Ascending aorta (tissue), 2 donors: ENCODE measurements around the gene ALPK3. TPM values are rescaled to one million over a fixed set of nuclear protein-coding genes. Genes with fewer than 3 reads are reported as not detected.

Experiments used
- DNase-seq, 2 donors: peaks; one replicate each; pipeline ENCODE4 v3.0.0-alpha.2; 2019; ENCODE audit warnings: low spot score in 2 of 2
- H3K27ac ChIP-seq, 2 donors: fragments of 200-600 bp; sonication (generic); one replicate each; pipeline ENCODE4 v1.5.1; 2016 to 2017; ENCODE audit warnings: mild to moderate bottlenecking in 1 of 2
- H3K27me3 ChIP-seq: fragments of 200-600 bp; sonication (generic); one replicate; pipeline ENCODE4 v1.5.1; 2017
- H3K36me3 ChIP-seq, 2 donors: fragments of 200-600 bp; sonication (generic); one replicate each; pipeline ENCODE4 v1.5.1; 2016
- H3K4me1 ChIP-seq, 2 donors: fragments of 200-600 bp; sonication (generic); one replicate each; pipeline ENCODE4 v1.5.1; 2016 to 2017; ENCODE audit warnings: mild to moderate bottlenecking in 1 of 2
- H3K4me3 ChIP-seq, 2 donors: fragments of 200-600 bp; sonication (generic); one replicate each; pipeline ENCODE4 v1.5.1; 2016 to 2017; ENCODE audit warnings: mild to moderate bottlenecking in 1 of 2
- H3K9me3 ChIP-seq, 2 donors: fragments of 200-600 bp; sonication (generic); one replicate each; pipeline ENCODE4 v1.5.1; 2016
- intact Hi-C: fragments of 100-400 bp; cut with DNase I; formaldehyde crosslinking; loops from one replicate; pipeline ENCODE4 v1.15.1; 2023
- total RNA-seq: library from RNA; depleted of rRNA; stranded (reverse); fragments of >200 nt; gene quantifications from one replicate; pipeline ENCODE4 v1.1.0, GENCODE V29; 2016
- TF ChIP-seq, protein P1 (sequence below), 3 experiments: fragments of 200-600 bp in 2 of 3; fragments of 450-650 bp in 1 of 3; sonication (generic) in 2 of 3; IDR thresholded peaks; one replicate each; pipeline ENCODE4 v1.5.1; 2016 to 2019; ENCODE audit warnings: antibody characterized with exemption in 3 of 3, mild to moderate bottlenecking in 1 of 3, moderate library complexity in 1 of 3

ALPK3 gene
- total RNA-seq, 1 donor from 2014 or later = 38.0 TPM

DNA sequence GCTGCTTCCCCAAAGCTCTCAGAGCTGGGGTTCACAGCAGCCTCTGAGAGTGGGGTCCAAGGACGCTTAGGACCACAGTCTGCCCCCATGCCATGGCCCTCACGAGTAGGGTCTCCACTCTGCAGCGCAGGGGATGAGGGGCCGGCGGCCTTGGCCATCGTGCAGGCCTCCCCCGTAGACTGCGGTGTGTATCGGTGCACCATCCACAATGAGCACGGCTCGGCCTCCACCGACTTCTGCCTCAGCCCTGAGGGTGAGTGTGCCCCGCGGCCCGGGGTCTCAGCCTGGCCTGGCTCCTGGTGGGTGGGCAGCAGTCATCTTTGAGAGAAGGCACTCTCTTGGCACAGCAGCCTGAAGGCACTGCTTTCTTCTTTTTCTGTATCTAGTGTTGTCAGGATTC is 42.5 kb downstream of the ALPK3 start:
- TF ChIP-seq, protein P1, sequence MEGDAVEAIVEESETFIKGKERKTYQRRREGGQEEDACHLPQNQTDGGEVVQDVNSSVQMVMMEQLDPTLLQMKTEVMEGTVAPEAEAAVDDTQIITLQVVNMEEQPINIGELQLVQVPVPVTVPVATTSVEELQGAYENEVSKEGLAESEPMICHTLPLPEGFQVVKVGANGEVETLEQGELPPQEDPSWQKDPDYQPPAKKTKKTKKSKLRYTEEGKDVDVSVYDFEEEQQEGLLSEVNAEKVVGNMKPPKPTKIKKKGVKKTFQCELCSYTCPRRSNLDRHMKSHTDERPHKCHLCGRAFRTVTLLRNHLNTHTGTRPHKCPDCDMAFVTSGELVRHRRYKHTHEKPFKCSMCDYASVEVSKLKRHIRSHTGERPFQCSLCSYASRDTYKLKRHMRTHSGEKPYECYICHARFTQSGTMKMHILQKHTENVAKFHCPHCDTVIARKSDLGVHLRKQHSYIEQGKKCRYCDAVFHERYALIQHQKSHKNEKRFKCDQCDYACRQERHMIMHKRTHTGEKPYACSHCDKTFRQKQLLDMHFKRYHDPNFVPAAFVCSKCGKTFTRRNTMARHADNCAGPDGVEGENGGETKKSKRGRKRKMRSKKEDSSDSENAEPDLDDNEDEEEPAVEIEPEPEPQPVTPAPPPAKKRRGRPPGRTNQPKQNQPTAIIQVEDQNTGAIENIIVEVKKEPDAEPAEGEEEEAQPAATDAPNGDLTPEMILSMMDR (IDR thresholded peaks at IDR 0.05) = no peak
- peak in 1 of 2 donors; percentile 56 for DNase-seq
- Histone ChIP-seq H3K27ac (peak overlapping the region in 1 of 2 donors; percentile 46), H3K9me3 (no peaks in the 10 kb centered on the region), H3K27me3 (no peaks in the 10 kb centered on the region), H3K36me3 (peaks cover 37 to 59% of the 10 kb centered on the region in 2 donors), H3K4me1 (peaks cover 3 to 11% of the 10 kb centered on the region in 2 donors), H3K4me3 (no peak overlapping the region)
- intact Hi-C loops = loop anchor here (10.0 kb wide), 1 partner anchor 185 kb away; no protein-coding TSS in a partner anchor

DNA sequence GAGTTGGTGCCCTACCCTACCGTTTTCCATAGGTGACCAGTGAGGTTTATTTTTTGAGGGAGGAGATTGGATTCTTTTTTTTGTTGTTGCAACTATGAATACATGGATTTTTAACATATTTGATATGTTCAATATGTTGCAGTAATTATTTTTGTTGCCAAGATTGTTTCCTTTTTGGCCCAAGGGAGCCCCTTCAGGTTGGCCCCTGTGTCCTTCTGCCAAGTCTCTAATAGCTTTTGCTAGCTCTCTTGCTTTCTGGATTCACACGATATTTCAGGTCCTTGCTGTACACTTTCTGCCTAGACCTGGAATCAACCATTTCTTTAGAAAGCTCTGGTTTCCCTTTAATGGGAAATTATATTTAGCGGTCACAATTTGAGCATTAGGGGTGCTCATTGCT is 44.6 kb downstream of the ALPK3 start:
- Histone ChIP-seq H3K27me3 (no peaks in the 10 kb centered on the region), H3K27ac (peak overlapping the region in 1 of 2 donors; percentile 4), H3K4me1 (peaks cover 6 to 16% of the 10 kb centered on the region in 2 donors), H3K4me3 (no peak overlapping the region), H3K9me3 (no peaks in the 10 kb centered on the region), H3K36me3 (peaks cover 32 to 47% of the 10 kb centered on the region in 2 donors)
- peak in 1 of 2 donors; percentile 2 for DNase-seq
- intact Hi-C loops = loop anchor here (2.0 to 10.0 kb wide), 2 partner anchors 17 to 183 kb away; no protein-coding TSS in a partner anchor
- TF ChIP-seq, protein P1 (IDR thresholded peaks at IDR 0.05) = no peak

DNA sequence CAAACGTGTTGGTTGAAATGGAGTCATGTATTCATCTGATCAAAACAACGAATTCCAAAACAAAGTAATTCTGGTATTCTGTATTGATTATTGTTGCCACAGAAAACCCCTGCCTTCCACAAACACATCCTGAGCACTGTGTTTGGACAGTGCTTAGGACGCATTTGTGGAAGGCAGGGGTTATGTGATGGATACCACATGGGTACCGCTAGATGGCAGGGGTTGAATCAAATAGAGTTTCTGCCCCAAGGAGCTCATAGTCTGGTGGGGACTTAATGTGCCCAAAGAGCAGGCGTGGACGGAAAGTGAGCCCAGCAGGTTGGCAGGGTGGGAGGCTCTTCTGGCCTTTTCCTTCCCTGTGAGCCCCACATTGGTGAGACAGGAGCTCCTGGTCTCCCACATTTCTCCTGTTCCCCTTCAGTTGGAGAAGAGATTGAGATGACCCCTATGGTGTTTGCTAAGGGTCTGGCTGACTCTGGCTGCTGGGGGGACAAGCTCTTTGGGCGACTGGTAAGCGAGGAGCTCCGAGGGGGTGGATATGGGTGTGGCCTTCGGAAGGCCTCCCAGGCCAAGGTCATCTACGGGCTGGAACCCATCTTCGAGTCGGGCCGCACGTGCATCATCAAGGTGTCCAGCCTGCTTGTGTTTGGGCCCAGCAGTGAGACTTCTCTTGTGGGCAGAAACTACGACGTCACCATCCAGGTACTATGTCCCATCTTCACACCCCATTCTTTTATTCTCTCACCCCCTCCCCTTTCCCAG is 45.2 kb downstream of the ALPK3 start:
- H3K36me3 ChIP-seq = peaks cover 31 to 41% of the 10 kb centered on the region in 2 donors
- no peak overlapping the region for H3K4me3 ChIP-seq
- DNase-seq = peak in 1 of 2 donors; percentile 50
- peaks cover 6 to 16% of the 10 kb centered on the region in 2 donors for H3K4me1 ChIP-seq
- TF ChIP-seq, protein P1 (IDR thresholded peaks at IDR 0.05) = no peak
- no peaks in the 10 kb centered on the region for H3K27me3 ChIP-seq
- intact Hi-C loops = loop anchor here (2.0 to 10.0 kb wide), 2 partner anchors 18 to 182 kb away; no protein-coding TSS in a partner anchor
- H3K27ac ChIP-seq = peak overlapping the region in 1 of 2 donors; percentile 4
- no peaks in the 10 kb centered on the region for H3K9me3 ChIP-seq

DNA sequence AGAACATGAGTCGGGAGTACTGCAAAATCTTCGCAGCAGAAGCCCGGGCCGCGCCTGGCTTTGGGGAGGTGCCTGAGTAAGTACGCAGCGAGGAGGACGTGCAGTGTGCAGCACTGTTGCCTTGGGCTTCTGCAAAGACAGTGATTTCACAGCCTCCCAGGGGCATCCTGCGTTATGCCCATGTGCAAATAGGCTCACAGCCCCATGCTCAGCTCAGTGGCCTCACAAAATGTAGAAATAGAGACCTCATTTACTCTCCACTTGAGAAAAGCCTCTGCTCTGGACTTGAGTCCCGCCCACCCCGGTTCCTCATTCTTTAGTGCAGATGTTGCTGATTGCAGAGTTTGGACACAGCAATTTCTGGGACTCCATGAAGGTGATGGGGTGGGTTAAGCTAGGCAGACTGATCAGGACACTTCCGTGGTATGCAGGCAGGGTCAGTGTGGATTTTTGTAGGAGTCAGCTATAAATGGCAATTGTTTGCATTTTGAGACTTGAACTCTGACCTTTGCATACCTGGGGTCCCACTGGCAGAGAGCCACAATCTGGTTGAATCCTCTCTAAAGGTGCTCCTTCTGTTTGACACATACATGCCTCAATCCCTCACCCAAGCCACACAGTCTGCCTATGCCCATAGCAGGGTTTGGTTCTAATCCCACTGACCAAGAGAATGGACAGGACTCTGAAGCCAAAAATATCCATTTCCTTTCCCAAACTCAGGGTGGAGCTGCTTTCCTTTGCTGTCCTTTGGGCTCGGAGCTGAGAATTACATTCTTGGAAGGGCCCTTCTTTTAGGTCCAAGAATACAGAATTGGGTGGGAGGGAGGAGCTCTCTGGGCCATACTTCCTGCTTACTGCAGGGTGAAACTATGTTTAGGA is 46.6 kb downstream of the ALPK3 start:
- TF ChIP-seq, protein P1 (IDR thresholded peaks at IDR 0.05) = peak; percentile 29 to 66 (median 37)
- DNase-seq = peak in 1 of 2 donors; percentile 64
- intact Hi-C loops = loop anchor here (1.0 to 10.0 kb wide), 3 partner anchors 19 to 181 kb away; no protein-coding TSS in a partner anchor
- H3K27ac ChIP-seq = peak overlapping the region; percentile 4 to 44
- H3K36me3 ChIP-seq = peaks cover 29 to 34% of the 10 kb centered on the region in 2 donors
- H3K4me3 ChIP-seq = peak overlapping the region in 1 of 2 donors; percentile 17
- no peaks in the 10 kb centered on the region for H3K27me3 ChIP-seq
- peaks cover 6 to 16% of the 10 kb centered on the region in 2 donors for H3K4me1 ChIP-seq
- no peaks in the 10 kb centered on the region for H3K9me3 ChIP-seq

DNA sequence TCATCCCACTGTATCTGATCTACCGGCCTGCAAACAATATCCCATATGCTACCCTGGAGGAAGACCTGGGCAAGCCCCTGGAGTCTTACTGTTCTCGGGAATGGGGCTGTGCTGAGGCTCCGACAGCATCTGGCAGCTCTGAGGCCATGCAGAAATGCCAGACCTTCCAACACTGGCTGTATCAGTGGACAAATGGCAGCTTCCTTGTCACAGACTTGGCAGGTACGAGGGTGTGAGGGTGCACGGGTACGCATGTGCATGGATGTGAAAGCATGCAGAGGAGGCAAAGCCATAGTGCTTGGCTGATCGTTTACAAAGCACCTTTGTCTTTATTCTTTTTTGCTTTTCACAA is 47.3 kb downstream of the ALPK3 start:
- intact Hi-C loops = loop anchor here (1.0 to 10.0 kb wide), 2 partner anchors 64 to 180 kb away; no protein-coding TSS in a partner anchor
- no peak for DNase-seq
- TF ChIP-seq, protein P1 (IDR thresholded peaks at IDR 0.05) = no peak
- H3K9me3 ChIP-seq = no peaks in the 10 kb centered on the region
- peaks cover 29 to 33% of the 10 kb centered on the region in 2 donors for H3K36me3 ChIP-seq
- no peaks in the 10 kb centered on the region for H3K27me3 ChIP-seq
- H3K27ac ChIP-seq = peak overlapping the region; percentile 4 to 44
- H3K4me3 ChIP-seq = peak overlapping the region in 1 of 2 donors; percentile 17
- H3K4me1 ChIP-seq = peaks cover 6 to 16% of the 10 kb centered on the region in 2 donors
